IPS-11a (cell line): ENCODE data around the gene DOCK3.
"Not testable (repeated sequence)": the region's sequence is repeated elsewhere in the genome, so short reads cannot be mapped to it uniquely, and the experiment has no call there.

ENCODE experiments used
- H3K4me3 ChIP-seq: one replicate; pipeline ENCODE4 v1.5.1; 2013; ENCODE audit warnings: low read depth, low read length, control low read depth

DOCK3 gene

GRCh38 chr3:51350751-51351150, 676.0 kb downstream of the DOCK3 start:
- H3K4me3 ChIP-seq = no peak overlapping the region

GRCh38 chr3:51353131-51353530, 678.4 kb downstream of the DOCK3 start:
- H3K4me3 ChIP-seq = no peak overlapping the region

GRCh38 chr3:51353691-51354090, 679.0 kb downstream of the DOCK3 start:
- no peak overlapping the region for H3K4me3 ChIP-seq

GRCh38 chr3:51354172-51354571, 679.4 kb downstream of the DOCK3 start:
- no peak overlapping the region for H3K4me3 ChIP-seq

GRCh38 chr3:51354731-51355615, 680.2 kb downstream of the DOCK3 start:
- H3K4me3 ChIP-seq = no peak overlapping the region

- no peak overlapping the region for H3K4me3 ChIP-seq
Observed at GRCh38 chr3:51355891-51356578, 681.3 kb downstream of the DOCK3 start.

- no peak overlapping the region for H3K4me3 ChIP-seq
Observed at GRCh38 chr3:51357856-51358255, 683.1 kb downstream of the DOCK3 start.

- no peak overlapping the region for H3K4me3 ChIP-seq
Observed at GRCh38 chr3:51358981-51359380, 684.3 kb downstream of the DOCK3 start.

GRCh38 chr3:51360806-51361205, 686.1 kb downstream of the DOCK3 start:
- no peak overlapping the region for H3K4me3 ChIP-seq

GRCh38 chr3:51361746-51362145, 687.0 kb downstream of the DOCK3 start:
- H3K4me3 ChIP-seq = no peak overlapping the region

GRCh38 chr3:51362476-51362875, 687.7 kb downstream of the DOCK3 start:
- no peak overlapping the region for H3K4me3 ChIP-seq

GRCh38 chr3:51368276-51368675, 693.5 kb downstream of the DOCK3 start:
- H3K4me3 ChIP-seq = not testable (repeated sequence)

GRCh38 chr3:51371943-51372557, 697.3 kb downstream of the DOCK3 start:
- no peak overlapping the region for H3K4me3 ChIP-seq

GRCh38 chr3:51373658-51374421, 699.1 kb downstream of the DOCK3 start:
- no peak overlapping the region for H3K4me3 ChIP-seq

GRCh38 chr3:51374456-51374855, 699.7 kb downstream of the DOCK3 start:
- no peak overlapping the region for H3K4me3 ChIP-seq

GRCh38 chr3:51375136-51375535, 700.4 kb downstream of the DOCK3 start:
- H3K4me3 ChIP-seq = no peak overlapping the region

GRCh38 chr3:51375571-51375970, 700.8 kb downstream of the DOCK3 start:
- no peak overlapping the region for H3K4me3 ChIP-seq

GRCh38 chr3:51378065-51378464, 703.3 kb downstream of the DOCK3 start:
- no peak overlapping the region for H3K4me3 ChIP-seq

GRCh38 chr3:51378726-51379125, 704.0 kb downstream of the DOCK3 start:
- H3K4me3 ChIP-seq = no peak overlapping the region

- no peak overlapping the region for H3K4me3 ChIP-seq
Observed at GRCh38 chr3:51379301-51379700, 704.6 kb downstream of the DOCK3 start.
